Stimulated activated CD8-positive, alpha-beta memory T cell treated with anti-CD3 and anti-CD28 coated beads, Interleukin-2, amount 100 ng/mL, for 1 hour (primary cell): ENCODE results near the gene NOTO.
"Not testable (repeated sequence)": the region's sequence is repeated elsewhere in the genome, so short reads cannot be mapped to it uniquely, and the experiment has no call there.

Experiments
- DNase-seq, 2 donors: peaks; one replicate each; pipeline ENCODE4 v3.0.0-alpha.2; 2020; ENCODE audit warnings: low read depth in 2 of 2

The NOTO gene

GRCh38 chr2:73200281-73200680 is 2.1 kb upstream of the NOTO start:
- not testable (repeated sequence) for DNase-seq

GRCh38 chr2:73203055-73203681 is 794 bp downstream of the NOTO start:
- DNase-seq: no peak

- no peak for DNase-seq
Observed at GRCh38 chr2:73205611-73206010, 3.2 kb downstream of the NOTO start.

GRCh38 chr2:73208258-73208657 is 5.9 kb downstream of the NOTO start:
- DNase-seq: no peak

- no peak for DNase-seq
Observed at GRCh38 chr2:73210019-73210418, 7.6 kb downstream of the NOTO start.

GRCh38 chr2:73210696-73211095 is 8.3 kb downstream of the NOTO start:
- DNase-seq: no peak

- no peak for DNase-seq
Observed at GRCh38 chr2:73212098-73212447, 9.7 kb downstream of the NOTO start.

- peak; percentile 38 to 54 for DNase-seq
Observed at GRCh38 chr2:73212448-73213176, 10.2 kb downstream of the NOTO start.

GRCh38 chr2:73214120-73215035 is 12.0 kb downstream of the NOTO start, which contains the start of gene SMYD5:
Gene SMYD5, plus strand, starts transcription at chr2:73214245. Its CDS starts 22 bp downstream, at chr2:73214267.
- DNase-seq: peak; percentile 83 to 84

GRCh38 chr2:73215254-73215653 is 12.9 kb downstream of the NOTO start:
- DNase-seq: no peak

- DNase-seq: no peak
Observed at GRCh38 chr2:73217160-73217559, 14.8 kb downstream of the NOTO start.

GRCh38 chr2:73217826-73218225 is 15.5 kb downstream of the NOTO start:
- DNase-seq: no peak

GRCh38 chr2:73218298-73218697 is 15.9 kb downstream of the NOTO start:
- DNase-seq: no peak

- DNase-seq: no peak
Observed at GRCh38 chr2:73223821-73224220, 21.4 kb downstream of the NOTO start.

GRCh38 chr2:73225513-73226360 is 23.4 kb downstream of the NOTO start:
- no peak for DNase-seq

- no peak for DNase-seq
Observed at GRCh38 chr2:73227086-73227485, 24.7 kb downstream of the NOTO start.

GRCh38 chr2:73228631-73229030 is 26.3 kb downstream of the NOTO start:
- DNase-seq: no peak

GRCh38 chr2:73232403-73233153 is 30.2 kb downstream of the NOTO start:
- DNase-seq: no peak

GRCh38 chr2:73233154-73233931 is 31.0 kb downstream of the NOTO start, which contains the start of gene PRADC1:
Gene PRADC1, minus strand, starts transcription at chr2:73233239. Its CDS starts 79 bp downstream, at chr2:73233160.
- peak; percentile 89 to 90 for DNase-seq
